ENCODE results near the gene CRACDL. TPM values are rescaled to one million over a fixed set of nuclear protein-coding genes. Genes with fewer than 3 reads are reported as not detected.
A peak's percentile ranks its signal among the peaks of the same experiment; 100 is the strongest.
"Not testable (repeated sequence)": the region's sequence is repeated elsewhere in the genome, so short reads cannot be mapped to it uniquely, and the experiment has no call there.

CRACDL gene
- total RNA-seq, 3 donors from 2014 or later (not counting 1 experiment from before 2014, with no cell fraction given): 0.09 to 0.40 (median 0.11) TPM

- no peaks in the 10 kb centered on the region for H3K9me3 ChIP-seq (ENCODE audit: control insufficient read depth, insufficient read depth, low read length)
- TF ChIP-seq CTCF (IDR thresholded peaks at IDR 0.05): no peak
- ATAC-seq (no peak), DNase-seq (peak in 1 of 2 donors; percentile 59)
- Mint-ChIP-seq H3K36me3 (no peaks in the 10 kb centered on the region), H3K27me3 (ENCODE audit: low read depth in 2 of 2) (no peaks in the 10 kb centered on the region), H3K4me3 (no peak overlapping the region), H3K4me1 (peaks cover 31 to 38% of the 10 kb centered on the region in 2 donors), H3K9me3 (no peaks in the 10 kb centered on the region), H3K27ac (peak overlapping the region; percentile 91 to 92)
- H3K27me3 ChIP-seq (ENCODE audit: control insufficient read depth, insufficient read depth, low read length): no peaks in the 10 kb centered on the region
- peaks cover 34% of the 10 kb centered on the region for H3K4me1 ChIP-seq (ENCODE audit: control insufficient read depth, insufficient read depth, low read length)
- intact Hi-C loops (cut with micrococcal nuclease): no loop called here
- H3K4me3 ChIP-seq (ENCODE audit: low read length): no peak overlapping the region
- H3K27ac ChIP-seq (ENCODE audit: low read length): peak overlapping the region; percentile 63
- WGBS (ENCODE audit: insufficient coverage): 0% methylated on average over 1 of the region's 2 CpGs
- no peaks in the 10 kb centered on the region for H3K36me3 ChIP-seq (ENCODE audit: control insufficient read depth, insufficient read depth, low read length)
Measured at GRCh38 chr2:98759338-98759737, 176.7 kb downstream of the CRACDL start.

- H3K4me3 Mint-ChIP-seq: peak overlapping the region; percentile 89
- 12% methylated on average over 9 of the region's 9 CpGs for WGBS (ENCODE audit: insufficient coverage)
- peak; percentile 86 to 94 (median 88) for ATAC-seq
- TF ChIP-seq CTCF (IDR thresholded peaks at IDR 0.05): no peak
- Histone ChIP-seq H3K4me1 (ENCODE audit: control insufficient read depth, insufficient read depth, low read length) (peaks cover 29% of the 10 kb centered on the region), H3K36me3 (ENCODE audit: control insufficient read depth, insufficient read depth, low read length) (no peaks in the 10 kb centered on the region), H3K9me3 (ENCODE audit: control insufficient read depth, insufficient read depth, low read length) (no peaks in the 10 kb centered on the region), H3K27ac (ENCODE audit: low read length) (peak overlapping the region; percentile 63), H3K27me3 (ENCODE audit: control insufficient read depth, insufficient read depth, low read length) (no peaks in the 10 kb centered on the region), H3K4me3 (ENCODE audit: low read length) (no peak overlapping the region)
- intact Hi-C loops (cut with micrococcal nuclease): no loop called here
- peaks cover 31 to 35% of the 10 kb centered on the region in 2 donors for H3K4me1 Mint-ChIP-seq
- peak overlapping the region; percentile 91 to 92 for H3K27ac Mint-ChIP-seq
- peaks cover 0 to 5% of the 10 kb centered on the region in 2 donors for H3K27me3 Mint-ChIP-seq (ENCODE audit: low read depth in 2 of 2)
- peak in 1 of 2 donors; percentile 86 for DNase-seq
- H3K36me3 Mint-ChIP-seq: no peaks in the 10 kb centered on the region
- H3K9me3 Mint-ChIP-seq: no peaks in the 10 kb centered on the region
Measured at GRCh38 chr2:98757904-98758421, 178.1 kb downstream of the CRACDL start.

- no peaks in the 10 kb centered on the region for H3K36me3 Mint-ChIP-seq
- H3K27ac Mint-ChIP-seq: no peak overlapping the region
- H3K4me3 Mint-ChIP-seq: no peak overlapping the region
- H3K9me3 Mint-ChIP-seq: no peaks in the 10 kb centered on the region
- ATAC-seq (no peak), DNase-seq (no peak)
- intact Hi-C loops (cut with micrococcal nuclease): no loop called here
- H3K4me1 ChIP-seq (ENCODE audit: control insufficient read depth, insufficient read depth, low read length): peaks cover 14% of the 10 kb centered on the region
- H3K4me1 Mint-ChIP-seq: peaks cover 16 to 24% of the 10 kb centered on the region in 2 donors
- no peak overlapping the region for H3K27ac ChIP-seq (ENCODE audit: low read length)
- H3K4me3 ChIP-seq (ENCODE audit: low read length): no peak overlapping the region
- H3K36me3 ChIP-seq (ENCODE audit: control insufficient read depth, insufficient read depth, low read length): no peaks in the 10 kb centered on the region
- H3K27me3 Mint-ChIP-seq (ENCODE audit: low read depth in 2 of 2): peaks cover 0 to 13% of the 10 kb centered on the region in 2 donors
- no peaks in the 10 kb centered on the region for H3K27me3 ChIP-seq (ENCODE audit: control insufficient read depth, insufficient read depth, low read length)
- H3K9me3 ChIP-seq (ENCODE audit: control insufficient read depth, insufficient read depth, low read length): no peaks in the 10 kb centered on the region
- TF ChIP-seq CTCF (IDR thresholded peaks at IDR 0.05): no peak
Measured at GRCh38 chr2:98753801-98754200, 182.2 kb downstream of the CRACDL start.

GRCh38 chr2:98752711-98753110 is 183.3 kb downstream of the CRACDL start:
- H3K36me3 ChIP-seq (ENCODE audit: control insufficient read depth, insufficient read depth, low read length); H3K27me3 ChIP-seq (ENCODE audit: control insufficient read depth, insufficient read depth, low read length); DNase-seq; ATAC-seq; H3K36me3 Mint-ChIP-seq; H3K9me3 Mint-ChIP-seq; H3K9me3 ChIP-seq (ENCODE audit: control insufficient read depth, insufficient read depth, low read length); H3K4me3 Mint-ChIP-seq; H3K27ac Mint-ChIP-seq; intact Hi-C loops (cut with micrococcal nuclease); H3K27ac ChIP-seq (ENCODE audit: low read length); H3K4me3 ChIP-seq (ENCODE audit: low read length): not testable (repeated sequence)
- Mint-ChIP-seq H3K27me3 (ENCODE audit: low read depth in 2 of 2) (peaks cover 0 to 13% of the 10 kb centered on the region in 2 donors), H3K4me1 (peaks cover 11 to 14% of the 10 kb centered on the region in 2 donors)
- peaks cover 16% of the 10 kb centered on the region for H3K4me1 ChIP-seq (ENCODE audit: control insufficient read depth, insufficient read depth, low read length)
- 96% methylated on average over 2 of the region's 4 CpGs for WGBS (ENCODE audit: insufficient coverage)

All from natural killer cell (primary cell).